D721Med (cell line): ENCODE results near the gene MPHOSPH8.
"Not testable (repeated sequence)": the region's sequence is repeated elsewhere in the genome, so short reads cannot be mapped to it uniquely, and the experiment has no call there.

Source experiments
- DNase-seq: peaks from one replicate; pipeline ENCODE4 v3.0.0; 2011; ENCODE audit warnings: low spot score; ENCODE audit not compliant: insufficient read length
- FAIRE-seq: peaks from 2 replicates; lab custom pipeline; 2011; peaks lifted over from hg19 to GRCh38; lab: Jason Lieb, UNC
- CTCF ChIP-seq: IDR thresholded peaks from 2 replicates; pipeline ENCODE4 v1.5.1; 2012; ENCODE audit warnings: mild to moderate bottlenecking, control low read depth; ENCODE audit not compliant: insufficient read depth; ENCODE audit errors: missing control alignments

Gene MPHOSPH8

DNA sequence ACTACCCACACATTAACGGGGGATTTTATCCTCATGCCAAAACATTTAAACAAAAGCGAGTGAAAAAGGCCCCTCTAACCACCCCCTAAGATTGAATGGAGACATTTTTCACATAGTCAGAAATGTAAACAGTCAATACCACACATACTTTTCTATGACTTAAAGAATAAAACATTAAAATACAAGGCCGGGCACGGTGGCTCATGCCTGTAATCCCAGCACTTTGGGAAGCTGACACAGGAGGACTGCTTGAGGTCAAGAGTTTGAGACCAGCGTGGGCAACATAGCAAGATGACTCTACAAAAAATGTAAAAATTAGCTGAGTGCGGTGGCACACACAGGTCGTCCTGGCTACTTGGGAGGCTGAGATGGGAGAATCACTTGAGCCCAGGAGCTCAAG is 47.3 kb downstream of the MPHOSPH8 start:
- no peak for FAIRE-seq
- TF ChIP-seq CTCF = no peak
- no peak for DNase-seq

DNA sequence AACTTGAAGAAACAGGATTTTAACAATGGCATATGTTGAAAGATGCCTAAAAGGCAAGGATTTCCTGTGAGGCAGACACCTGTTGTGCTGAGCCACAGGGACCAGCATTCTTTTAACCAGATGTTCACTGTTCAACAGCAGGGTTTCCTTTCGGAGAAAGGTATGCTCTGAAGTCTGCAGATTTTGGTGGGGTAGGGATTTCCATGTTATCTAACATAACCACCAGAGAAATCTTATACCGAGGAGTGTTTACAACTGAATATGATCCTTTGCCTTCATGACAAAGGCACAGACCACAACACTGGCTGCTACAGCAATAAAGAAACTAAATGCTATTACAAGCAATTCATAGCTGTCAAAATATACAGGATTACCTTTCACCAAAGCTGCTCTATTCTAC is 48.1 kb downstream of the MPHOSPH8 start:
- DNase-seq (no peak), FAIRE-seq (no peak)
- no peak for TF ChIP-seq CTCF

GRCh38 chr13:19685034-19685433 is 51.6 kb downstream of the MPHOSPH8 start:
- no peak for DNase-seq
- no peak for FAIRE-seq

GRCh38 chr13:19685437-19685836 is 52.0 kb downstream of the MPHOSPH8 start:
- no peak for DNase-seq
- FAIRE-seq = no peak
- no peak for TF ChIP-seq CTCF

More at GRCh38 chr13:19685034-19685433, 51.6 kb downstream of the MPHOSPH8 start:
- TF ChIP-seq CTCF = no peak

DNA sequence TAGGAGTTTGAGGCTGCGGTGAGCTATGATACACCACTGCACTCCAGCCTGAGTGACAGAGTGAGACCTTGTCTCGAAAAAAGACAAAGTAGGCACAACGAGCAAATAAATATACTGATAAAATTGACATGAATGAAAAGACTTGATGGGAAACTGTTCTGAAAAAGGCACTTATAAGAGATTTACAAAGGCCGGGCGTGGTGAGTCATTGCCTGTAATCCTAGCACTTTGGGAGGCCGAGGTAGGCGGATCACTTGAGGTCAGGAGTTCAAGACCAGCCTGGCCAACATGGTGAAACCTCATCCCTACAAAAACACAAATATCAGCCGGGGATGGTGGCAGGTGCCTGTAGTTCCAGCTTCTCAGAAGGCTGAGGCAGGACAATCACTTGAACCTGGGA is 58.0 kb downstream of the MPHOSPH8 start:
- FAIRE-seq, DNase-seq: not testable (repeated sequence)

GRCh38 chr13:19695428-19695827 is 62.0 kb downstream of the MPHOSPH8 start:
- FAIRE-seq (no peak), DNase-seq (no peak)
- no peak for TF ChIP-seq CTCF

DNA sequence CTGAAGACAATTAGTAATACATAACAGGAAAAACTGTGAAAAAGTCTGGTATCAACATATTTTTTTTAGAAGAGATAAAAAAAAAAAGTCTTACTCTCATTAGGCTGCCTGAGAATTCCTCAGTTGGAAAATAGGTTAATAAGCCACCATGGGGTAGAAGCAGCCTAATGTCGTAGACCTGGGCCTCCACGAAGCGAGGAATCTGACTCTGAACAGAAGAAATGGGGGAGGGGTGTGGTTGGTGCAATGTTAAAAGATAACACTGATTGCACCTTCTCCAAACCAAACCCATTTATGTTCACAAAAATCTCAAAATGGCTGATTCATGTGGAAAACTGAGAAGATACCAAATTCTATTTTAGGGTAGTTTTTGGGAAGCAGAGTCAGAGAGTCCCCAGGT is 62.4 kb downstream of the MPHOSPH8 start:
- DNase-seq = no peak
- no peak for FAIRE-seq

DNA sequence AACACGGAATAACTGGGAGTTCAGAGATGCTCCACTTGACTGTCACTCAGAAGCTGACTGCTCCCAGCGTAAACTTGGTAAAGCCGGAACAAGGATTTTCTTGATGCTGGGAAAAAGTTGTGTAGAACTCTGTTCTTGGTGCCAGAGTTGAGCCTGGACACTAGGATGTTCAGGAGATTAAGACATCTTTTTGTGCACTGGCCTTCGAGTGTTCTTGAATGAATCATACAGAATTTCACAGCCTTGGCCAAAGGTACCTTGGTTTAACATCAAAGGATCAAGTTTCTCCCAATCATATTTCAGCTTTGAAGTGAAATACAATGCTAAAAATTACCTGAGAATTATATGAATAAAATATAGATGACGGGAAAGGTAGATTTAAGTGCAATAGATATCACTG is 67.5 kb downstream of the MPHOSPH8 start:
- not testable (repeated sequence) for DNase-seq, FAIRE-seq

More for the DNA sequence above, 62.4 kb downstream of the MPHOSPH8 start:
- no peak for TF ChIP-seq CTCF

- not testable (repeated sequence) for FAIRE-seq
These were observed 68.2 kb downstream of the MPHOSPH8 start for GRCh38 chr13:19701619-19702018.

GRCh38 chr13:19704256-19704655 is 70.8 kb downstream of the MPHOSPH8 start:
- FAIRE-seq = peak; percentile 21
- DNase-seq = not testable (repeated sequence)

More at GRCh38 chr13:19701619-19702018, 68.2 kb downstream of the MPHOSPH8 start:
- not testable (repeated sequence) for DNase-seq

- DNase-seq, FAIRE-seq: not testable (repeated sequence)
These were observed 75.6 kb downstream of the MPHOSPH8 start for GRCh38 chr13:19709039-19709438.

DNA sequence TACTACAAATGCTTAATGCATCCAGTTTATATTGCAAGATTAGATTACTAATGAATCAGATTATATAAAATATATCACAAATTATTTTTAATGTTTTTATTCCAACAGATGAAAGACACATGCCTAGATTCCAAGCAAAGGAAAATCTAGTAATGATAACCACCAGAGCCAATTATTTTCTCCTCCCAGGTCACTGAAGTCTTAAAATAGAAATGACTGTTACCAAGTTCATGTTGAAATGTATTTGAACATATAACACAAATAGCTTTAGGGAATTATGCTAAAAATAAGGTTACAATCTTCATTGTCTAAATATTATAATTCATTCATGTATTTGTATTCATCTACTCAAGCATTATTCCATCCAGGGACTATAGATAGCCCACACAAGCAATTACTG is 76.3 kb downstream of the MPHOSPH8 start:
- DNase-seq, FAIRE-seq: not testable (repeated sequence)
